Measurements from ENCODE around the gene HLCS.

Gene HLCS

DNA sequence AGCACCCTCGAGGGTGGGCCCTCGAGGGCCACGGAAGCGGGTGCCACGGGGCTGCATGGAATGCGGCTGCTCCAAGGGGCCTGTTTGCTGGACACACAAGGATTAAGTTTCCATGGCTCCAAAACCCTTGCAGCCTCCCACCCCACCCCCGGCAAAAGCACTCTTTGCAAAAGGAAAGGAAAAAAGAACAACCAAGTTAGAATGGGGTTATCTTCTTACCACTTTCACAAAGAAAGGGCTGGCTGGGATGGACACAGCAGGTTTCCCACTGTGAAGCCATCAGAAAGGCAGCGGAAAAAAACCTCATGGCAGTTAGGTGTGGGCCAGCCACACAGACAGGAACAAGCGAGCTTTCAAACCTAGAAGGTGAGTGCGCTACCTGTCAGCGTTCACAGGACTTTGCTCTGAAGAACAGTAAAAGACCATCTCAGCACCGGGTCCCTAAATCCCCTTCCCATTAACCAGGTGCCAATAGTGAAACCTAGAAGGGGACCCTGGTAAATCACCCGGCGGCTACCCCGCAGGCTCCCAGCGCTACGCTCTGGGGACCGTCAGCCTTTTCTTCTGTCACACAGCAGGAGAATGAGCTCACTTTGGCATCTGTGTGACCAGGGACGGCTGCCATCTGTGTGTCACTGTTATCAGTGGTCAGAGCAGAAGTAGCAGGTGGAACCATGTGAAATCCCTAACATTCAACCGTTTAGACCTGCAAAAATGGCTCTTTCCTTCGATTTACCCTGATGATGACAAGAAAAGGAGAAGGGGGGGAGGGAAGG, 174.6 kb downstream of the HLCS start:
- TF ChIP-seq, protein P1, sequence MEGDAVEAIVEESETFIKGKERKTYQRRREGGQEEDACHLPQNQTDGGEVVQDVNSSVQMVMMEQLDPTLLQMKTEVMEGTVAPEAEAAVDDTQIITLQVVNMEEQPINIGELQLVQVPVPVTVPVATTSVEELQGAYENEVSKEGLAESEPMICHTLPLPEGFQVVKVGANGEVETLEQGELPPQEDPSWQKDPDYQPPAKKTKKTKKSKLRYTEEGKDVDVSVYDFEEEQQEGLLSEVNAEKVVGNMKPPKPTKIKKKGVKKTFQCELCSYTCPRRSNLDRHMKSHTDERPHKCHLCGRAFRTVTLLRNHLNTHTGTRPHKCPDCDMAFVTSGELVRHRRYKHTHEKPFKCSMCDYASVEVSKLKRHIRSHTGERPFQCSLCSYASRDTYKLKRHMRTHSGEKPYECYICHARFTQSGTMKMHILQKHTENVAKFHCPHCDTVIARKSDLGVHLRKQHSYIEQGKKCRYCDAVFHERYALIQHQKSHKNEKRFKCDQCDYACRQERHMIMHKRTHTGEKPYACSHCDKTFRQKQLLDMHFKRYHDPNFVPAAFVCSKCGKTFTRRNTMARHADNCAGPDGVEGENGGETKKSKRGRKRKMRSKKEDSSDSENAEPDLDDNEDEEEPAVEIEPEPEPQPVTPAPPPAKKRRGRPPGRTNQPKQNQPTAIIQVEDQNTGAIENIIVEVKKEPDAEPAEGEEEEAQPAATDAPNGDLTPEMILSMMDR (IDR thresholded peaks at IDR 0.05; ENCODE audit: extremely low read depth, insufficient read depth, missing control alignments) = no peak
- in situ Hi-C loops (cut with MboI; ENCODE audit: low pct_unique_long_range_greater_than_20kb, low sequenced_read_pairs, unreplicated experiment) = no loop called here
- no peak for DNase-seq (ENCODE audit: low spot score)

DNA sequence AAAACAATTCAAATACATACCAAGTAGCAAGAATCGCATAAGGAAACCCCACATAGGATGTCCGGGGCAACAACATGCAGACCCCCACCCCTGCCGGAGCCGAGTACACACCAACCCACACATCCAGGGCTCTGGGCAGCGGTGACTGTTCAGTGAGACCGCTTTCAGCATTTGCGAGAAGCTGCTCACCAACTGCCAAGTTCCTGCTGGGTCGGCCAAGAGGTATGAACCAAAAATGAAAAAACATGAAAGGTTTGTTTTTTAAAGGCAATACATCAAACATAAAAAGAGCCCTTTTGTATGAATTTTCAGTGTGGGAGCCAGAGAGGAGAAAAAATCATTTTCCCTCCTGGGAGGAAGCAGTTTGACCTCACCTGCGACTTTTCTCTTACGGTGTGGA, 175.3 kb downstream of the HLCS start:
- in situ Hi-C loops (cut with MboI; ENCODE audit: low pct_unique_long_range_greater_than_20kb, low sequenced_read_pairs, unreplicated experiment) = no loop called here
- TF ChIP-seq, protein P1 (IDR thresholded peaks at IDR 0.05; ENCODE audit: extremely low read depth, insufficient read depth, missing control alignments) = no peak
- DNase-seq (ENCODE audit: low spot score) = no peak

DNA sequence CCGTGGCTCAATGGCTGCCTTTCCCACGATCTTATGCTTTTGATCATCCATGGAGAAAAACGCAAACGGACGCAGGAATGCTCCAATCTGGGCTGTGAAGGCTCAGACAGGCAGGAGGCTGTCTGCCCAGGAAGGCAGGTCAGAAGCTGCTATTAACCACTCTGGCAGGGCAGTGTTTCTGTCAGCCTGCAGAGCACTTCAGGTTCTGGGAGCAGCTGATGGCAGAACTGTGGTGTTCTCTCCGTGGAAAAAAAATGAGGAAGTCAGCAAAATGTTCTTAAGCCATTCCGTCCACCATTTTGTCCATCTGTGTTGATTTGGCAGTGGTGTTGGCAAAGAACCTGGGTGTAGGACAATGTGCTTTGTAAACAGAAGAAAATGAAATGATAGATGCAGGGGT, 175.9 kb downstream of the HLCS start:
- TF ChIP-seq, protein P1 (IDR thresholded peaks at IDR 0.05; ENCODE audit: extremely low read depth, insufficient read depth, missing control alignments) = no peak
- in situ Hi-C loops (cut with MboI; ENCODE audit: low pct_unique_long_range_greater_than_20kb, low sequenced_read_pairs, unreplicated experiment) = no loop called here
- no peak for DNase-seq (ENCODE audit: low spot score)

DNA sequence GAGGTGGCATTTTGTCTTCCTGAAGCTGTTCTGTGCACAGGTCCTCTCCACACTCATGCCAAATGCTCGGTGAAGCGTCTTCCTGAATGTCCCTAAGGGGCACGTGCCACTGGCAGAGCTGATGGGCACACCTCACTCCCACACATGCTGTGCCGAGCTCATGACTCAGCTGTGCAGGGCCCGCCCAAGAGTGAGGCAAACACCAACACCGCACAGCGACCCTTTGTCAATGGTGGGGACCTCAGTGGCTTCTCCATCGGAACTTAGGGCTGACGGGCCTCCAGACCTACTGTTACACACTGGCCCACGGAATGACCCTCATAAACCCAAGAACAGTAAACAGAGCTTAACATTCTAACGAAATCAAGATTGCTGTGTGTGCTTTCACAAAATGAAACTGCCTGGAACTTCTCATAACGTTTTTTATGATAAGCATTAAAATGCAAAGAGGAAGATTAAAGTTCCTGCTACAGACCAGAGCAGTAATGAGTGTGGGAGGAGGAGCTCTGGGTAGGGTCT, 178.3 kb downstream of the HLCS start:
- in situ Hi-C loops (cut with MboI; ENCODE audit: low pct_unique_long_range_greater_than_20kb, low sequenced_read_pairs, unreplicated experiment) = no loop called here
- TF ChIP-seq, protein P1 (IDR thresholded peaks at IDR 0.05; ENCODE audit: extremely low read depth, insufficient read depth, missing control alignments) = no peak
- DNase-seq (ENCODE audit: low spot score) = no peak

DNA sequence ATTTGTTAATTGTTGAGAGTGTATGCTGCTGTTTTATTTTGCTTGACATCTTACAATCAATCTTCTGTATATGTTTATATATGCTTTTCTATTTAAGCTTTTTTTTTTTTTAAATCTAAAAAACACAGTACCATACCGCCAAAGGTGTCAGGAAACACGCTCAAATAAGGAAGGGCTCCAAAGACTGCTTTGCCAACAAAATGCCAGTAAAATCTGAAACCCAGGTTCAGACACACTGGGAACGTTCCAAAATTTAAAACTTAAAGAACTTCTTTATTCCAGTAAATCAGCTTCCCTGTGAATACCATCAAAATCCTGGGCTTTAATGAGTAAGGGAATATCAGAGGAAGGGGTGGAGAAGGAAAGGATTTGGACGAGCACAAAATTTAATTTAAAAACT, 180.3 kb downstream of the HLCS start:
- in situ Hi-C loops (cut with MboI; ENCODE audit: low pct_unique_long_range_greater_than_20kb, low sequenced_read_pairs, unreplicated experiment) = no loop called here
- TF ChIP-seq, protein P1 (IDR thresholded peaks at IDR 0.05; ENCODE audit: extremely low read depth, insufficient read depth, missing control alignments) = no peak

DNA sequence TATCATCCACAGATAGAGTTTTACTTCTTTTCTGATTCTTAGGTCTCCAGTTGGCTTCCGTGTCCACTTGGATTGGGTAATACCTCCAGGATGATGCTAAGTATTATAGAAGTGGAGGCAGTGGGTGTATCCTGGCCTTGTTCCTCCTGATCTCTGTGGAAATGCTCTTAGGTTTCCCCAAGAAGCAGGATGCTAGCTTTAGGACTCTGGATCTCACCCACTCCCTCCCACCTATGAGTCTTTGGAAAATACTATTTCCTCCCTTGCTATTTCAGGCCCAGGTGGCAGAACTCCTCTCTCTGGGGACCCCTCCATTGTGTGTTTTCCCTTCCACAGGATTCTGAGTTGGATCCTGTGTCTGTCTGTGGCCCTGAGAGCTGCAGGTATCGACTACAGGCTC, 180.9 kb downstream of the HLCS start:
- TF ChIP-seq, protein P1 (IDR thresholded peaks at IDR 0.05; ENCODE audit: extremely low read depth, insufficient read depth, missing control alignments) = no peak
- no peak for DNase-seq (ENCODE audit: low spot score)
- in situ Hi-C loops (cut with MboI; ENCODE audit: low pct_unique_long_range_greater_than_20kb, low sequenced_read_pairs, unreplicated experiment) = no loop called here

More for the DNA sequence above, 180.3 kb downstream of the HLCS start:
- no peak for DNase-seq (ENCODE audit: low spot score)
